Testis (tissue), 2 donors: ENCODE data around the gene ABITRAM.

Source experiments
- POLR2A ChIP-seq: fragments of 450-650 bp; IDR thresholded peaks from one replicate; pipeline ENCODE4 v1.6.1; 2017; ENCODE audit warnings: antibody characterized with exemption, mild to moderate bottlenecking, moderate library complexity
- TF ChIP-seq, protein P1 (sequence below), 3 experiments: fragments of 450-650 bp in 2 of 3; fragments of 200-600 bp in 1 of 3; sonication (generic) in 1 of 3; IDR thresholded peaks; one replicate each; pipeline ENCODE4 v1.5.1; 2016 to 2019; ENCODE audit warnings: antibody characterized with exemption in 3 of 3, mild to moderate bottlenecking in 2 of 3, moderate library complexity in 1 of 3

DNA sequence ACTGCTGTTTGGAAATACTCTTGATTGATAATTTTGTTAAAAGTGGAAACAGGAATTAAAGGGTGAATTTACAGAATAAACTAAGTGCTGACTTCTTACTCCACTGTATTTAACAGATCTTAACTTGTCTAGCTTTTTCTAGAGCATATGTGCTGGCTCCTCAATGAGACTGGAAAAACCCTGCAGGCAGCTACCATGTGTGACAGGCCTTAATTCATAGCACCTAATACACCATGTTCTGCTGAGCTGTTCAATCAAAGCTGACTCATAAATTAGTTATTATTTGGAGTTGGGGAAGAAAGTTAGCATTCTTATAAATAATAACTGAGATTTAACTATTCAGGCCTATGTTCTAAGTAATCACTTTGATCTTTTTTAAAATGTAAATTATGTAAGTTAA lies 49.7 kb downstream of the ABITRAM start:
- TF ChIP-seq, protein P1, sequence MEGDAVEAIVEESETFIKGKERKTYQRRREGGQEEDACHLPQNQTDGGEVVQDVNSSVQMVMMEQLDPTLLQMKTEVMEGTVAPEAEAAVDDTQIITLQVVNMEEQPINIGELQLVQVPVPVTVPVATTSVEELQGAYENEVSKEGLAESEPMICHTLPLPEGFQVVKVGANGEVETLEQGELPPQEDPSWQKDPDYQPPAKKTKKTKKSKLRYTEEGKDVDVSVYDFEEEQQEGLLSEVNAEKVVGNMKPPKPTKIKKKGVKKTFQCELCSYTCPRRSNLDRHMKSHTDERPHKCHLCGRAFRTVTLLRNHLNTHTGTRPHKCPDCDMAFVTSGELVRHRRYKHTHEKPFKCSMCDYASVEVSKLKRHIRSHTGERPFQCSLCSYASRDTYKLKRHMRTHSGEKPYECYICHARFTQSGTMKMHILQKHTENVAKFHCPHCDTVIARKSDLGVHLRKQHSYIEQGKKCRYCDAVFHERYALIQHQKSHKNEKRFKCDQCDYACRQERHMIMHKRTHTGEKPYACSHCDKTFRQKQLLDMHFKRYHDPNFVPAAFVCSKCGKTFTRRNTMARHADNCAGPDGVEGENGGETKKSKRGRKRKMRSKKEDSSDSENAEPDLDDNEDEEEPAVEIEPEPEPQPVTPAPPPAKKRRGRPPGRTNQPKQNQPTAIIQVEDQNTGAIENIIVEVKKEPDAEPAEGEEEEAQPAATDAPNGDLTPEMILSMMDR (IDR thresholded peaks at IDR 0.05): no peak
- TF ChIP-seq POLR2A: no peak
